Activated CD8-positive, alpha-beta memory T cell treated with anti-CD3 and anti-CD28 coated beads for 24 hours (primary cell): Measurements from ENCODE around the gene TGFB3.
"Not testable (repeated sequence)": the region's sequence is repeated elsewhere in the genome, so short reads cannot be mapped to it uniquely, and the experiment has no call there.

Experiments used
- DNase-seq: peaks from one replicate; pipeline ENCODE4 v3.0.0-alpha.2; 2020

Gene TGFB3

DNA sequence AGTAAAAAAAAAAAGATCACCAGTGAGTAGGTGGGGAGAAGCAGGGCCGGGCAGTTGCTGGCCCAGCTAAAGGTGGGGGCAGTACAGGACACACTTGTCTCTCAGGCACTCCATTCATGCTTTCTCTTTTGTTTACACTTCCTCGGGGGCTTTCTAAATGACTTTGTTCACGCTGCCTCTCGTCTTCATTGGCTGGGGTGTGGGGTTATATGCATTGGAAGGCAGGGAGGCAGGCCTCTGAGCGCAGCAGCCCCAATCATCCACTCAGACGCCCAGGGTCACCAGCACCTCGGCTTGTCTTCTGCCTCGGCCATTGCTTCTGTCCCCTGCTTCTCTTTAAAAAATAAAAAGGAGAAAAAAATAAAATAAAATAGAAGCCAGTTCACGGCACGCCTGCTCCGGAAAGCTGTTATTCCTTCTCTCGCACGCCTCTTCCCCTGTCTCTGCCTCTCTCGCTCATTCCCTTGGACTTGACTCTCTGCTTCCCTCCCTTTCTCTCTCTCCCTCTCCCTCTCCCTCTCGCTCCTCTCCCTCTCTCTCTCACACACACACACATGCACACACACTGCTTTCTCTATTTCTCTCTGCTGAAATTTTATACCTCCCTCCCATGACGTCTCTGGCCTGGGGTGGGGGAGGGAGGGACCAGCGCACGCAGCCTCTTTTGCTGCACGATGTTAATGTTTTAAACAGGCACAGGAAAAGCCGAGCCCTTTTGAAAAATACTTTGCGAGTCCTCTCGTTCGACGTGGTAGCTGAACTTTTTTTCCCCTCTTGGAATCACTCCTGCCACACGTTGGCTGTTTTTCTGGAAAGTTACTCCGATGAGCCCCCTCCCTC is at the start of gene TGFB3:
TGFB3 (minus strand) TSS at position 570 of the 840 bp plus-strand sequence. CDS start 1,102 bp downstream, outside the sequence.
- DNase-seq: peak; percentile 70

DNA sequence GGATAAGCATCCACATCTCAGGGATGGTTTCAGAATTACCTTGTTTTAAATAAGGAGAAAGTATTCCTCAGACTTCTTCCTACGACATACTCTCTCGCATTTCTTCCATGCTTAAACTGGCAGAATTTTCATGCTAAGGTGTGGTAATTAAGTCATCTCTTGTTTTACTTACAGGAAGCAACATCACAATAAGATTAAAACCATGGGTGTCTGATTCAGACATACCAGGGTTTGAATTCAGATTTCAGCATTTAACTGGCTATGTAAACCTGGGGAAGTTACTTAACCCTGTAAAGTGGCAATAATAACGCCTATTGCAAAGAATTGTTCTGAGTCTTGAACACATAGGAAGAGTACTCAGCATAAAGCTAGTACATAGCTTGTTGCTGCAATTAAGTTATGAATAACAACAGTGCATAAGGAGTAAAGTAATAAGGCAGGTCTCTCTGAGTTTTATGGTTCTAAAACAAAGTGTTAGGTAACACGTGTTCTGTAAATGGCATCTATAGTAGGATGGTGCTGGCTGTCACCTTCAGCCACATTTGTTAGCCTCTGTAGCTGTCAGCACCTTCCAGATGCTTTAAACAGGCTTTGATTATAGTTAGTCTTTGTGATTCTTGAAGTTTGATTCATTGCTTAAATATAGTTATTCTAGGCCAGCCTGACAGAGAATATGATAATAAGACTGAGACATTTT is 42.6 kb upstream of the TGFB3 start:
- no peak for DNase-seq

DNA sequence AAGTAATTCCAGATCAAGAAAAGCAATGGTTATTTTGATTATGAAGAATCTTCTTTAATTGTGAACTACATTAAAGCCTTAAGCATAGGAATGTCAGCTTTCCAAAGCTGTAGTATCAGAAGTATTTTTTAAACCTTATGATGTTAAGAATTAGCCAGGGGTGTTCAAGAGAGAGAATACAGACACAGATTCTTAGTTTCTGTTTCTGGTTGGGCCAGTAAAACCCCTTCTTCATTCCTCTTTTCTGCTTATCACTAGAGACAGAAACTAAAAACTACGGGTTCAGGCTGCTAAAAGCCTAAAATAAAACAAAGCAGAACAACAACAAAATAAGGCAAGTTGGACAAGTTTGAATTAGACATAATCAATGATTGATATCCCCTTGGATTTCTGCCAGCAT is 42.0 kb upstream of the TGFB3 start:
- DNase-seq: no peak

DNA sequence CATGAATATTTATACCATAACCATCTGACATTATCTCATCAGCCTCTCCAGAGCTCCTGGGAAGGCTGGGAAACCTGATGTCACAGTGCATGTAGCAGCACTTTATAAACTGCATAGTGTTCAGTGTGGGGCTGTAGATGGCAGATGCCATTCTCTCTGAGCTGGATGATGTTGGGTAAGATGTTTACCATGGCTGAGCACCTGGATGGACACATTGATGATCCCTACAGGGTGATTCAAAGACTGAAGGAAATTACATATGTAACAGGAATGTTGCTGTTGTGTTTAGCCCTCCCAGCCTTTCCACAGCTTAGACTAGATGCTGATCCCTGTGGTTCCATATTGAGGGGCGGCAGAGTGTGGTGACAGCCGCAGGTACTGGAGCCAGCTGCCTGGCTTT is 41.2 kb upstream of the TGFB3 start:
- no peak for DNase-seq

DNA sequence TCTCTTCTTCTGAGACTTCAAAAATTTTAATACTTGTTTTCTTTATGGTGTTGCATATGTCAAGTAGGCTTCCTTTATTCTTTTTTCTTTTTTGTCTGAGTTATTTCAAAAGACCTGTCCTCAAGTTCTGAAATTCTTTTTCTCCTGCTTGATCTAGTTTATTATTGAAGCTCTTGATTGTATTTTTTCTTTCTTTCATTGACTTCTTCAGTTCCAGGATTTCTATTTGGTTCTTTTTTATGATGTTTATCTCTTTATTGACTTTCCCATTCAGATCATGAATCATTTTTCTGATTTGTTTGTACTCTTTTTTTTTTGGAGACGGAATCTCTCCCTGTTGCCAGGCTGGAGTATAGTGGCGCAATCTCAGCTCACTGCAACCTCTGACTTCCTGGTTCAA is 37.9 kb upstream of the TGFB3 start:
- no peak for DNase-seq

DNA sequence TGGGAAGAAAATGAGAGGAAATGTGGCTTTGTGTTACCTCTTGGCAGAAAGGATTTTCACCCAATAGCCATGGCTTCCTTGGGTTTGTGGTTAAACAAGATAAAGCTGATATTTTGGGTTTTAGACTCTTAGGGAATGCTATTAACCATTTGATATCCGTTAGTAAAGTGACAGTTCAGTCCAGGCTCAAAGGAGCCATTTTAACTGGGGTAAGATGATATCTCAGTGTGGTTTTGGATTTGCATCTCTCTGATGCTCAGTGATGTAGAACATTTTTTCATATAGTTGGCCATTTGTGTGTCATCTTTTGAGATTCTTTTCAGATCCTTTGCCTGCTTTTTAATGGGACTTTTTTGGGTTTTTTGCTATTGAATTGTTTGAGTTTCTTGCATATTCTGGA is 33.9 kb upstream of the TGFB3 start:
- DNase-seq: no peak

DNA sequence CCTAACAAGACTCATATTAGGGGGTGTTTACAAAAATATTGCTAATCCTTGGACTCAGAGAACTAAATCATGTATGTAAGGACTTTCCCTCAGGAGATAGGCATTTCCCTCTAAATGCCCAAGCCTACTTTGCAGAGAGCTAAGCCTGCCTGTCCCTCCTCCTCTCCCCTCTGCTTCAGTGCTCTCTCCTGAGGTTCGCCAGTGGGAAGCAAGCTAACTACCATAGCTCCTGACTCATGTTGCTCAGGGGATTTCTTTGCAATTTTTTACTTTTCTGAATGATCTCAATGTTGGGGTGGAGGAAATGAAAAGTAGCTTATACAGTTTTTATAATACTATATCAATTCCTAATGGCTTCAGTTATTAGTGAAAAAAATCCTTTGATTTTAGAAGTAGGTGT is 33.4 kb upstream of the TGFB3 start:
- DNase-seq: no peak

DNA sequence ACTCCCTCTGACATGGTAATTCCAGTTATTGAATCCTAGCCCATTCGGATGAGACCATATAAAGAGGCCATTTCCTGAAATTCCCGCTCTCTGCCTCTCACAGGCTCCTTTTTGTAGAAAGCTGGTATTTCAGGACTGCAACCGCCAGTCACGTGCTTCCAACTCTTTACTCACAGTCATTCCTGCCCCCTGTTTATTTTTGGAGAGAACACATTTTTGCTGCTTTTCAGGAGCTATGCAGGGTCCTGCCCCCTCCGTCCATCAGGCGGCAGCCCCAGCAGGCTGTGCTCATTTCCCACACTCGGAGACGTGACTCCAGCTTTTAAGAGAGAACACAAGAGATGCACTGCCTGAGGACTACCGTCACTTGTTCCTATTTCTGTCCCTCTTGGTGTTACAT is 30.6 kb upstream of the TGFB3 start:
- no peak for DNase-seq

DNA sequence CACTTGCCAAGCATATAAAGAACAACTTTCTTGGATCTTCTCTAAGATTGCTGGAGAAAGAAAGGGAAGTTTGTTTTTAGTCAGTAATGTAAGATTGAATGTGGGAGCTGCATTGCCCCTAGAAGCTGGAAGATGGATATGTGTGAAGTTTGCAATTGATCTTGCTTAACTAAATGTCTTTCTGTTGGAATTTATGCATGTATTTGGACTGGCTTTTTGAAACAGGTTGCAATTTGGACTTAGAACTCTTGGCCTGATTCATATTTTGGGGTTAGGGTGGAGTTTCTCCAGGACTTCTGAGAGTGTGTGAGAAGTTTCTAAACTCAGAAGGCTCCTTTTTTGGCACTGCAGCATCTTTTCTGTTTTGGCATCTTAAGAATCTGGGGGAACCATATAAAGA is 30.1 kb upstream of the TGFB3 start:
- DNase-seq: no peak

DNA sequence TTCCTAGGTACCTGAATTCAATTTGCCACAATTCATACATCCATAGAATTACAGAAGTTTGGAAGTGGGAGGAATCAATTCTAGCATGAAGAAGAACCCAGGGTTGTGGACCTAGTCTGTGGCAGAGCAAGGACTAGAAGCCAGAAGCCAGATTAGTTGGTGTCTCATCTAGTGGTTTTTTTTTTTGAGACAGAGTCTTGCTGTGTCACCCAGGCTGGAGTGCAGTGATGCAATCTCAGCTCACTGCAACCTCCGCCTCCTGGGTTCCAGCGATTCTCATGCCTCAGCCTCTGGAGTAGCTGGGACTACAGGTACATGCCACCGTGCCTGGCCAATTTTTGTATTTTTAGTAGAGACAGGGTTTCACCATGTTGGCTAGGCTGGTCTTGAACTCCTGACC is 27.8 kb upstream of the TGFB3 start:
- DNase-seq: not testable (repeated sequence)

DNA sequence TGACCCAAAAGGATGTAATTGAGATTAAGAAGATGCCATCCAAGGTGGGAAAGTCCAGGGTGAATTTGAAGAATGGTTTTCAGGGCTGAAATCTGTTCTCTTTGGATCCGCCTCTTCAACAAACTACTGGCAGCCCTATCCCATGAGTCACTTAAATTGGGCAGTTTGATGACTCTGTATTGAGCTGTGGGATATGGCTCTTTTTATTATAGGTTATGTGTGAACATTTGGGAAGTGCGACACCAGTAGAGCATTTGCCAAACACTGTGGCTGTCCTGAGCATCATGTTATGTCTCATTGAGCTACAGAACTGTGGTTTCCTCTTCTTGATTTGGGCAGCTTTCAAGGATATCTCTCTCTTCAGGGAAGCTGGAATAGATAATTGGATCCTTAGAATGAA is 26.1 kb upstream of the TGFB3 start:
- no peak for DNase-seq

DNA sequence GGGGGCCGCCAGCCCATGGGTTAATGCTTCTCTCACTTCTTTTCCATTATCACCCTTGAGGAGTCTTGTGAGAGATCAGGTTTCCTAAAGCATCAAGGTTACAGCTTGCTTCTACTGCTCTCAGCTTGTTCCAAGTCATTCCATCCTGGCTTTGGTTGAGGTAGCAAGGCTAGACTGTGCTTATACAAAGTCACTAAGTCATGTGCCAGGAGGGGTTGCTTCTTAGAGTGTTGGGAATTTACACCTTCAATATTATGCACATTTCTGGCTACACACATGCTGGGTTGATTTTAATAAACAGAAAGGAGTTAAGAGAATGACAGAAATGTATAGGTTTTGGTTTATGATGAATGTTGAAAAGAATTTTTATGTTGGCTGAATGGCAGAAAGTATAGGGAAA is 25.6 kb upstream of the TGFB3 start:
- DNase-seq: no peak

DNA sequence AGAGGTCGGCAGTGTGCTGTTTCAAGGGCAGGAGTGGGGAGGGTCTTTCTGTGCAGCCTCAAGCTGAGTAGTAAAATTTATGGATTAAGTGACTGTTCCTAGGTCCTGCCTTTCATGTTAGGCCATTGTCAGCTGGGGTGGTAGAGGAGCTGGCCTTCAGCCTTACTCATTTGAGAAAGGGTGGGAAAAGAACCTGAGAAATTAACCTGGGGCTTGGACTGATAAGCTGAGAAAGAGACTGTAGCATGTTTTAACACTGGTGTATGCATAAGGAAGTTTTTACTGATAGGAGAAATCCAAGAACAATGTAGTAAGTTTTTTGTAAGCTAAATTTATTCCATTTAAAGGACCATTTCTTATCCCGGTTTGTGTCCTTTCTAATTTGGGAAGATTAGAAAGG is 24.5 kb upstream of the TGFB3 start:
- no peak for DNase-seq

DNA sequence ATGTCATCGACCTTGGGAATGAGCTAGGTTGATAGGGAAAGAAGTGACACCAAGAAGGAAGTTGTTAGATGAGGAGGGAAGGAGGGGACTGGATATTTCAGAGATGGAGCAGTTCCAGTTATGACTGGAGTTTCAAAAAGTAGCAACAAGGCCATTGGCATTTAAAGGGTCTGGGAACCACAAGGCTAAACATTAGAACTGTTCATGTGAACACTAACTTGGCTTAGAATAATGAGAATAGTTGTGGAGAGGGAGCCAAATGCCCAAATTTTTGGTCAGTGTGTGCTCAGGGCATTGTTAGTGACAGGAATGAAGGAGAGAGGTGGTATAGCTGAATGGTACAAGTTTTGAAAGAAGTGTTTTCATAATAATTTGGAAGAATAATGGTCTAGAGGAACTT is 20.6 kb upstream of the TGFB3 start:
- no peak for DNase-seq

DNA sequence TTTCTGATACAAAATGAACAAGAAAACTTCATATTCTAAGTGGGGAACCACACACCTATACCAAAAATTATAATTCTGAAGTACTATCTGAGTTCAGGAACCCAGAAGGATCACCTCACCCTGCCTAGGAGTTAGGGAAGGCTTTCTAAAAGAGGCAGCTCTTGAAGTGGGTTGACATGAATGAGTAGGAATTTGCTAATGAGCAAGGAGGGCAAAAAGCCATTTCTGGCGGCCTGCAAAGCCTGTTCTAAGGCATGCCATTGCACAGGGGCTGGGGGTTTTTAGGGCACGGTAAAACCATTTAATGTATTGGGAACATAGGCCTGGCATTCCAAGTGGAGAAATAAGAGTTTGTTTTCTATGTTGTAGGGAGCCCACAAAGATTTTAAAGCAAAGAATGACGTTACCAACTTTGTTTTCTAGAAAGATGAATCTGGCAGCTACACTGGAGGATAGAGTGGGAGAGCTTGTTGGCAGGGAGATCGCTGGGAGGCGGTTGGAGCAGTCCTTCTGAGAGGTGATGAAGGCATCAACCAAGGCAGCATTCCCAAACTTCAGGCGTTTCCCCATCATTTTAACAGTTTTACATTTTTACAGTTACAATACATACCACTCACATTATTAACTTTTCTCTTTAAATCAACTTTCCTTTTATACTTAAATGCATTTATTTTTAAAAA is 17.9 kb upstream of the TGFB3 start:
- no peak for DNase-seq

DNA sequence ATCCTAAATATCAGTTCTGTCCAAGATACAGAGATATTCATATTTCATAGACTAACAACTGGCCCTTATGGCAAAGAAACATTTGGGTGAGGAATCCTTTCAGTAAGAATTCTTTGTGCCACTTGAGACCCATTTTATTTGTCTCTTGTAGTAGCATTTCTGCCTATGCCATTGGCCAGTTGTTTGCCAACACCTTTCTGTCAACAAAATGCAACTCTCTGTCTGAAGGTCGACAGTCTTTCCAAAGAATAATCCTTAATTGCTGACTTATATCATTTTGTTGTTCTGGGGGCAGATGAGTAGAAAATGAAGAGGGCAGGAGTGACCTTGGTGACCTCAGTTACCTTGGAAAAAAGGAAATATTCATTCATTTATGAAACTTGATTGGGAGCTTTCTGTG is 14.7 kb upstream of the TGFB3 start:
- no peak for DNase-seq

DNA sequence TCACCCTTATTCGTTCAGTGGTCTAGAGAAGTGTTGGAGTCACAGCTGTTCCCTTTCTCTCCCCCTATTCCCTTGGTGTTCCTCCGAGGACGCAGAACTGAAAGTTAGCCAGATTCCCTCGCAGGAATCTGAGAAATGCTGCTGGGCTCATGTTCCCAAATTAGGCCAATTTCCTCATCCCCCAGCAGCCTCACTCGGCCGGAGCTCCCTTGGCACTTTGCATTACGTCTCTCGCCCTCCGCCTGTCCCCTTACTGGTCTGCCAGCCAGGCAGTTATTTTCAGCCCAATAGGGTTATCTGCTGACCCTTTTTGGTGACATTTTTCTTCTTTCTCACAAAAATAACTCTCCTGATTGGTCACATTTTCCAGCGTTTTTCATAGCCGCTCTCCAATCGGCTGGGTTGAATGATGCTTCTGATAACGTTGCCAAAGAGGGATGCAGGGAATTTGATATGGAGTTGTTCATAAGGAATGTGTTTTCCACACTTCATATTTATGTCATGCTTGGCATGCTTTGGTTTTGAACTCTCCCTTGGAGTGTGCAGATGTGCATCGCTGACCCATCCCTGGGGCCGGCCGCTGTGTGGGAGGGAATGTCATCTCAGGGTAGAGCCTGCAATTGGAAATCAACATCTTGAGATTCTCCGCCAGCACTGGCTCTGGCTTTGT is 13.7 kb upstream of the TGFB3 start:
- DNase-seq: no peak

DNA sequence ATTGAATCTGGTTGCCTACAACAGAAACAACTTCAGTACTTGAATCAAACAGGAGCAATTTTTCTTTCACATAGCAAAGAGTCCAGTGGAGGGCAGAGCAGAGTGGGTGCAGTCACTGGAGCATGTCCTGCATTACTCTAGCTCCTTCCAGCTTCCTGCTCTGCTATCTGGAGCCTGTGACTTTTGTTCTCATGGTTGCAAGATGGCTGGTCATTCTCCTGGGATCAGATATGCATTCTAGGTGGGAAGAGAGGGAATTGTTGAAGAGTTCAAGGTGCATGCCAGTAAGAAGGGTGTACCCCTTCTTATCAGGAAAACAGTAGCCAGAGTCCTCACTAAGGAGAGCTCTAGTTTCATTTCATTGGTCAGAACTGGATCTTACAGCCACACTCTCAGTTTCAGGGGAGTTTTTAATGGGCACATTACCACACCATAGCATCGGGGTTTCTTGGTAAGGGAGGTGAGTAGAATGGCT is 11.8 kb upstream of the TGFB3 start:
- DNase-seq: no peak

DNA sequence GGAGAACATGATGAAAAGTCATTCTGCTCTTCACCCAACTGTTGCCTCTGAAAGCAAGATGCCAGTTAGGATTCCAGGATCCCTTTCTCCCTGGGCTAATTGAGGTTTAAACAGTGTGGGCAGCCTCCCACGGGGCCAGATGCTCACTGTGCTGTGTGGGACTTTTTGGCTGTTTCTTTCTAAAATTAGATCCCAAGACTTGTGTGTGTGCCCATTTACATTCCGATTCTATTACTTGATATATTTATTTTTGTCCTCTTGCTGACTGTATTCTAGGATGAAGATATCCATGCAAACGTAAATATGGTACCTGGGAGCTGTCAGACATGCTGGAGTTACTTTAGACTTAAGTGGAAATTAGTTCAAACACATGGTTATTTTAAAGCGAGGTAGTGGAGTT is 10.0 kb upstream of the TGFB3 start:
- no peak for DNase-seq

DNA sequence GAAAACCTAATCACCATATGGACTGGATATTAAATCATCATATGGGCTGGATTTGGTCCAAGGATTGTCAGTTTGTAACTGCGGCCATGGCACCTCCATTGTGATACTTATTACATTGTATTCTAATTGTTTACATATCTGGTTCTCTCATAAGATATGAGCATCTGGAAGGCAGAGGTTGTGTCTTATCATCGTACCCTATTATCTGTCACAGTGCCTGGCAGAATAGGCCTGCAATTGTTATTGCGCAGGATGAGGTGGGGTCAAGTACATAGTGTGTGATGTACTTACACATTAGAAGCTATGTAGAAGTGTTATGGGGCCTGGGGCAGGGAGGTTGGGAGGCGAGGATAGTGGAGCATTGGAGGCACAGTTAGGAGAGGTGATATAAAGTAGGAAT is 8.5 kb upstream of the TGFB3 start:
- DNase-seq: no peak

DNA sequence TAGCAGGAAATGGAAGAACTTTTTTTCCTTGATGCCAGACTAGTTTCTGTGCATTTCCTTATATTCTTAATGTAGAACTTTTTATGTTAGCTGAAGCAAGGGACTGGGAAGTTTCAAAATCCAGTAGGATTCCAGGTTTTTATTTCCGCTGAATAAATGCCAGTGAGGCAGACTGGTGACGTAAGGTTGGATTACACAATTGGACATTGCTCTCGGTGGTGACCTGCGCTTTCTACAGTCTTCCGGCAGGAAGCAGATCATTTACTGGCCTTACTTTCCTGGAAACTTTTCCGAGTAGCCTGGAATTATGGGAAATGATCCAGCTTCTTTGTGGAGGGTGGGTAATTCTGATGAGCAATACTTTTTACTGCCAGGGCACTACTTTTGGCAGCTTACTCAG is 7.3 kb upstream of the TGFB3 start:
- DNase-seq: no peak

DNA sequence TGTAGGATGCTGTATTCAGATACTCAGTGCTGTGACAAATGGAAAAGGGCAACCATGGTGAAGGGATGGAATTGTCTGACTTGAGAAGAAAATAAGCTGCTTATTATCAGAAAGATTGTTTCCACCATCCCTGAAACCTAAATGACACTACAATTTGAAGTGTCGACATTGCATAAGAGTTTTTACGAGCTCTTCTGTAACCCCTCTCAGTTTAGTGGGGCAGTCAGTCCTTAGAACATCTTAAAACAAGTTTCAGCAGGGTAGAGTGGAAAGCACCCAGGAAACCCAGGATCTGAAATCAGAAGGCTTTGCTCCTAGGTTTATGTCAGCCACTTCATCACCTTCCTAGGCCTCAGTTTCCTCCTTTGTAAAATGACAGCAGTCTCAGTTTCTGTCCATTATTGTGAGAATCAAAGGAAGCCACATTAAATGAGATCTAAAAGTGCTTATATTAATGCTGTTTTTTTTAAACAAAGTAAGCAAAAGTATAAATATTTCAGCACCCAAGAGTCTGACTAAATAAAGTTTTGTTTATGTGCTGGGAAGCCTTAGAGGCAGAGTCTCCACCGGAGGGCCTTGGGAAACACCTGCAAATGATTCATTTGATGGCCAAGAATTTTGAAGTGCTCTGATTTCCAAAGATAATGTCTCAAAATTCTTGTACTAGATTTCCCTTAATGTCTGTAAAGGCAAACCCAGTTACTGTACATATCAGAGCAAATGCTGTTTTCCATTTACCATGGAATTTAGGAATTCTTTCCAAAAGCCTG is 5.6 kb upstream of the TGFB3 start:
- DNase-seq: no peak

DNA sequence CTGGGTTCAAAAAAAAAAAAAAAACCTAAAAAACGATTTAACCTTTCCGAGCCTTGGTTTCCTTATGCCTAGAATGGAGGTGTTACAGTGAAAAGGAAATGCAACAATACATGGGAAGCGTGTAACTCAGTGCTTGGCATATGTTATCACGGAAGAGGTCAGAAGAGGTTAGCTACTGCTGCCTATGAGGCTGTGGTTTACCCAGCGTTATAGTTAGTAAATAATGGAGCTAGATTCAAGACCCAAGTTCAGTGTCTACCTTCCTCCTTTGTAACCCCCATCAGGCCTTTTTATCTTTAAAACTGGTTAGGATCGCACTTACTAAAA is 4.6 kb upstream of the TGFB3 start:
- DNase-seq: no peak
